ENCODE data around the gene NLGN1.

DNA sequence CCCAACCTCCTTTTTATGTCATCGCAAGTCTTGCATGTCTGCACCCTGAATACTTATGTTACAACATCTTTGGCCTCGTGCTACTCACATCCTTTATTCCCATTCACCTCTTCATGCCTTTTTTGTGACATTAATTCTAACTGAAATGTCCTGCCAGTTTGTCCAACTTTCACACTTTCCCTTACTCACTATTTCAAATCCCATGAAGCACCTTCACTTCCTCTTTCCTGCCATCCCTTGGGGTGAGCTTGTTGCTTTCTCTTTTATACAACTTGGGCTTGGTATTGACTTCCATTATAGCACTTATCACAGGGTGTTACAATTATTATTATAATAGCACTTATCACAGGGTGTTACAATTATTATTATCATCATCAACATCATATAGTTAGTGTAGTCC lies 496.3 kb downstream of the NLGN1 start:
- TF ChIP-seq POLR2A (IDR thresholded peaks at IDR 0.05; ENCODE audit: low read depth) = no peak
- no peak for TF ChIP-seq CTCF (IDR thresholded peaks at IDR 0.05)
